Breast epithelium (tissue), 4 donors: ENCODE results near the gene RABGEF1. TPM values are rescaled to one million over a fixed set of nuclear protein-coding genes. Genes with fewer than 3 reads are reported as not detected.
"Not testable (repeated sequence)": the region's sequence is repeated elsewhere in the genome, so short reads cannot be mapped to it uniquely, and the experiment has no call there.

Source experiments
- DNase-seq, 2 donors: peaks; one replicate each; pipeline ENCODE4 v3.0.0-alpha.2; 2019; ENCODE audit warnings: low spot score in 2 of 2
- H3K27ac ChIP-seq, 2 donors: fragments of 200-600 bp; sonication (generic) in 1 of 2; one replicate each; pipeline ENCODE4 v1.5.1; 2016 to 2019; ENCODE audit warnings: mild to moderate bottlenecking in 1 of 2
- H3K27me3 ChIP-seq, 2 donors: fragments of 200-600 bp; sonication (generic) in 1 of 2; one replicate each; pipeline versions ENCODE4 v1.5.1 to v1.6.0; 2017 to 2019; ENCODE audit warnings: control low read depth in 1 of 2, mild to moderate bottlenecking in 1 of 2
- H3K36me3 ChIP-seq: fragments of 200-600 bp; one replicate; pipeline ENCODE4 v1.5.1; 2019
- H3K4me1 ChIP-seq, 2 donors: fragments of 200-600 bp; sonication (generic); one replicate each; pipeline ENCODE4 v1.5.1; 2016 to 2019; ENCODE audit warnings: control low read depth in 1 of 2
- H3K4me3 ChIP-seq, 3 donors: fragments of 200-600 bp; sonication (generic); 1 replicate in 2 of 3; 2 replicates in 1 of 3; pipeline ENCODE4 v1.5.1; 2016 to 2019; ENCODE audit warnings: mild to moderate bottlenecking in 3 of 3, moderate library complexity in 2 of 3
- H3K9me3 ChIP-seq, 2 donors: fragments of 200-600 bp; sonication (generic) in 1 of 2; one replicate each; pipeline ENCODE4 v1.5.1; 2016 to 2019; ENCODE audit warnings: control low read depth in 1 of 2
- POLR2A ChIP-seq: fragments of 450-650 bp; IDR thresholded peaks from one replicate; pipeline ENCODE4 v1.6.1; 2016; ENCODE audit warnings: antibody characterized with exemption, mild to moderate bottlenecking, moderate library complexity
- POLR2AphosphoS5 ChIP-seq, 3 donors: sonication (generic); formaldehyde crosslinking; IDR thresholded peaks; one replicate each; pipeline ENCODE4 v1.6.1; 2017; ENCODE audit warnings: antibody characterized with exemption in 3 of 3
- intact Hi-C: fragments of 100-400 bp; cut with DNase I; formaldehyde crosslinking; loops from one replicate; pipeline ENCODE4 v1.15.1; 2023; ENCODE audit warnings: low total_unique reads
- total RNA-seq, 3 donors: library from RNA; depleted of rRNA; stranded (reverse); fragments of >200 nt; gene quantifications; one replicate each; pipeline ENCODE4 v1.1.0, GENCODE V29; 2016
- TF ChIP-seq, protein P1 (sequence below), 3 donors: fragments of 450-650 bp; IDR thresholded peaks; one replicate each; pipeline ENCODE4 v1.5.1; 2016 to 2017; ENCODE audit warnings: antibody characterized with exemption in 3 of 3, mild to moderate bottlenecking in 3 of 3, moderate library complexity in 3 of 3

The RABGEF1 gene
- total RNA-seq, 3 donors from 2014 or later: 33.4 to 44.9 (median 34.9) TPM

DNA sequence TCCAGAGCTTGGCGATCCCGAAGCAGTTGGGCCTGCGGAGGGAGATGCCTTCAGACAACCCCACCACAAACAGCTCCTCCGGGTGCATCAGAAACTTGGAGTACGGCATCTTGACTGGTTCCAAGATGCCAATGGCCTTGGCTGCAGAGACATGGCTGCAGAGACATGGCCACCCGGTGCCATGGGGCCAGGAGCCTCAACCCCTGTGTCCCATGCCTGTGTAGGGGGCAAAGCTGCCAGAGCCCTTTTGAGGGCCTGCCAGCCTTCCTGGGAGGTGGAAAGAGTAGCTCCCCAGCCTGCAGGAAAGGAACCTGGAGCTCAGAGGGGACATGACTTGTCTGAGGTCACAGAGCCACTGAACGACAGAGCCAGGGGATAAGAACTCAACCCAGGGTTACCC, 83.5 kb downstream of the RABGEF1 start:
- intact Hi-C loops: no loop called here
- Histone ChIP-seq H3K4me1 (no peaks in the 10 kb centered on the region), H3K4me3 (no peak overlapping the region), H3K27me3 (no peaks in the 10 kb centered on the region), H3K27ac (no peak overlapping the region), H3K9me3 (peaks cover 0 to 4% of the 10 kb centered on the region in 2 donors), H3K36me3 (no peaks in the 10 kb centered on the region)
- TF ChIP-seq, protein P1, sequence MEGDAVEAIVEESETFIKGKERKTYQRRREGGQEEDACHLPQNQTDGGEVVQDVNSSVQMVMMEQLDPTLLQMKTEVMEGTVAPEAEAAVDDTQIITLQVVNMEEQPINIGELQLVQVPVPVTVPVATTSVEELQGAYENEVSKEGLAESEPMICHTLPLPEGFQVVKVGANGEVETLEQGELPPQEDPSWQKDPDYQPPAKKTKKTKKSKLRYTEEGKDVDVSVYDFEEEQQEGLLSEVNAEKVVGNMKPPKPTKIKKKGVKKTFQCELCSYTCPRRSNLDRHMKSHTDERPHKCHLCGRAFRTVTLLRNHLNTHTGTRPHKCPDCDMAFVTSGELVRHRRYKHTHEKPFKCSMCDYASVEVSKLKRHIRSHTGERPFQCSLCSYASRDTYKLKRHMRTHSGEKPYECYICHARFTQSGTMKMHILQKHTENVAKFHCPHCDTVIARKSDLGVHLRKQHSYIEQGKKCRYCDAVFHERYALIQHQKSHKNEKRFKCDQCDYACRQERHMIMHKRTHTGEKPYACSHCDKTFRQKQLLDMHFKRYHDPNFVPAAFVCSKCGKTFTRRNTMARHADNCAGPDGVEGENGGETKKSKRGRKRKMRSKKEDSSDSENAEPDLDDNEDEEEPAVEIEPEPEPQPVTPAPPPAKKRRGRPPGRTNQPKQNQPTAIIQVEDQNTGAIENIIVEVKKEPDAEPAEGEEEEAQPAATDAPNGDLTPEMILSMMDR (IDR thresholded peaks at IDR 0.05): no peak
- TF ChIP-seq POLR2A: no peak
- no peak for TF ChIP-seq POLR2AphosphoS5 (IDR thresholded peaks at IDR 0.05)
- no peak for DNase-seq

DNA sequence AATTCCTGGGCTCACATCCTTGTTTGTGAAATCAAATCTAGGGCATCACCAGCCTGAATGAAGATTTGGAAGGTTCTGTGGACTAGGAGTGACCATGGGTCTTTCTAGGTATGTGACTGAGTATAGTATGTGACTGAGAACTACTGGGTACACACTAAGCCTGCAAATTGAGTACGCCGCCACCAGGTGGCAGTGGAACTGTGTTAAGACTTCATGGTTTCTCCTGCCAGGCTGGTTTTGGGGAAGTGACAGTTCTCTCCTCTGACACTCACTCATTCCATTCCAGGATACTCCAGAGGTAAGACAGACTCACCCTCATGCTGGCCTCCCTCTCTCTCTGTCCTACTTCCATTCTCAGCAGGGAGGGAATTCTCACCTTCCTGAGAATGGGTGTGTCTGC, 85.0 kb downstream of the RABGEF1 start:
- intact Hi-C loops, H3K27me3 ChIP-seq, H3K36me3 ChIP-seq, H3K4me3 ChIP-seq, H3K4me1 ChIP-seq, DNase-seq, H3K9me3 ChIP-seq, H3K27ac ChIP-seq: not testable (repeated sequence)

DNA sequence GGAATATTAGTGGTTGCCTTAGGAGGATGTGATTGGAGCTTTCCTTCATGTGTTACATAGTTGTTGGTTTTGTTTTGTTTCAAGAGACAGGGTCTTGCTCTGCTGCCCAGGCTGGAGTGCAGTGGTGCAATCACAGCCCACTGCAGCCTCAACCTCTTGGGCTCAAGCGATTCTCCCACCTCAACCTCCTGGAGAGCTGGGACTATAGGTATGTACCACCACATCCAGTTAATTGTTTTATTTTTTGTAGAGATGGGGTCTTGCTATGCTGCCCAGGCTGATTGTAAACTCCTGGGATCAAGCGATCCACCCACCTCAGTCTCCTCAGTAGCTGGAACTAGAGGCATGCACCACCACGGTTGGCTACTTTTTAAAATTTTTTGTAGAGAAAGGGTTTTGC, 86.1 kb downstream of the RABGEF1 start:
- Histone ChIP-seq H3K27me3 (no peaks in the 10 kb centered on the region), H3K4me1 (no peaks in the 10 kb centered on the region), H3K27ac (no peak overlapping the region), H3K9me3 (peaks cover 0 to 4% of the 10 kb centered on the region in 2 donors), H3K4me3 (no peak overlapping the region), H3K36me3 (no peaks in the 10 kb centered on the region)
- intact Hi-C loops: no loop called here
- DNase-seq: no peak
- TF ChIP-seq, protein P1 (IDR thresholded peaks at IDR 0.05): no peak
- TF ChIP-seq POLR2AphosphoS5 (IDR thresholded peaks at IDR 0.05): no peak
- no peak for TF ChIP-seq POLR2A

DNA sequence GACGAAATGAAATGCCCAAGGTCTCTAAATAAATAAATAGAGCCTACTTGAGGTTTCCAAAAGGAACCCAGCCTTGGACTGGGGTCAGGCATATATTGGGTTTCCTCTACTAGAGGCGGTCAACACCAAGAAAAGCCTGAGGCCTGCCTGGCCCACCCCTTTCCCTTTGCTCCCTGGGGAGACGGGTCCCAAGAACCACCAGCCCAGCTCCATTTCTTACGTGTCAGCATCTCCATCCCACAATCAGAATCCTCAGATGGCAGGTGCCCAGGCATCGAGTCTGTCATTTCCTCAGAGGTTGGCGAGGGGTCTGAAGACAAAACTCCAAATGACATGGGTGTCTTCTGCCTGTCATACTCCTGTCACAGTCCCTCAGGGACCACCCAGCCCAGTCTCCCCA, 90.4 kb downstream of the RABGEF1 start:
- H3K4me1 ChIP-seq, H3K27ac ChIP-seq, H3K36me3 ChIP-seq, intact Hi-C loops, H3K27me3 ChIP-seq, DNase-seq, H3K9me3 ChIP-seq, H3K4me3 ChIP-seq: not testable (repeated sequence)

DNA sequence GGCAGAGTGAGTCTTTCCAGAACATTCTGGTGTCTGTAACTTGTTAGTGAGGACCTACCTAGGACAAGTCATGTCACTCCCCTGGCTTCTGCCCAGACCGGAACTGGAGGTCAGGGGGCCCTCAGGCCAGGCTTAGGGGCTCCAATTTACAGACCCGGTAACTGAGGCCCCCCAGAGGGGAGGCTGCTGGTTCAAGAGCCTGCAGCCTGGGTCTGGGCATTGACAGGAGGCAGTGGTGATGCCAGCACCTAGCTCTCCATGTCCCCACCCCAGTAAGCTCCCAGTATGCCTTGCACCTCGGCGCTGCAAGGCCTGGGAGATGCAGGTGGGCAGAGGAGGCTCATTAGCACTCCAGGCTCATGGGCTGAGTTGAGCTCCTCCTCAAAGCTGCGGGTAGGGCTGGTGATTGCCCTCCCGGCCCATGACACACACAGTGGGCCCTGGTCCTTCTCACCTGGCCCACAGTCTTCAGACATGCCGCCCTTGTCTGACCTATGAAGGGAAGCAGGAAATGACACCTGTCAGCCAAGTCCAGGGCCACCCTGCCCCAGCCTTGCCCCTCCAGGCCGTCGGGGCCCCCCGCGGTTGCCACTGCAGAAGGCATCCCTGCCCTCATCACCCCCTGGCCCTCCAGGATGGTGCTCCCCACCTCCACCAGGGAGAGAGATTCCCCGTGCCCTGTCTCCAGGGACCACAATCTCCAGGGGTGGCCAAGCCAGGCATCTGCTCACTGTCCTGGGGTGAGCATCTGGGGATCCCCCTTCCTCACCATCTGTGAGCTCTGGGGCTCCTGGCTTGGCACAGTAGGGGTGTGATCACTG, 92.2 kb downstream of the RABGEF1 start:
- no peak overlapping the region for H3K27ac ChIP-seq
- no peaks in the 10 kb centered on the region for H3K36me3 ChIP-seq
- intact Hi-C loops: no loop called here
- TF ChIP-seq, protein P1 (IDR thresholded peaks at IDR 0.05): no peak
- TF ChIP-seq POLR2AphosphoS5 (IDR thresholded peaks at IDR 0.05): no peak
- no peak for TF ChIP-seq POLR2A
- no peaks in the 10 kb centered on the region for H3K9me3 ChIP-seq
- H3K4me3 ChIP-seq: no peak overlapping the region
- no peaks in the 10 kb centered on the region for H3K27me3 ChIP-seq
- H3K4me1 ChIP-seq: no peaks in the 10 kb centered on the region
- no peak for DNase-seq

DNA sequence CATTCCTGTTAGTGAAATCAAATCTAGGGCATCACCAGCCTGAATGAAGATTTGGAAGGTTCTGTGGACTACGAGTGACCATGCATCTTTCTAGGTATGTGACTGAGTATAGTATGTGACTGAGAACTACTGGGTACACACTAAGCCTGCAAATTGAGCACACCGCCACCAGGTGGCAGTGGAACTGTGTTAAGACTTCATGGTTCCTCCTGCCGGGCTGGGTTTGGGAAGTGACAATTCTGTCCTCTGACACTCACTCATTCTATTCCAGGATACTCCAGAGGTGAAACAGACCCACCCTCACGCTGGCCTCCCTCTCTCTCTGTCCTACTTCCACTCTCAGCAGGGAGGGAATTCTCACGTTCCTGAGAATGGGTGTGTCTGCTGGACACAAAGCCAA, 96.5 kb downstream of the RABGEF1 start:
- DNase-seq: no peak
- H3K9me3 ChIP-seq: no peaks in the 10 kb centered on the region
- H3K4me1 ChIP-seq: no peaks in the 10 kb centered on the region
- H3K36me3 ChIP-seq: no peaks in the 10 kb centered on the region
- TF ChIP-seq POLR2AphosphoS5 (IDR thresholded peaks at IDR 0.05): no peak
- TF ChIP-seq, protein P1 (IDR thresholded peaks at IDR 0.05): no peak
- TF ChIP-seq POLR2A: no peak
- H3K4me3 ChIP-seq: no peak overlapping the region
- H3K27me3 ChIP-seq: no peaks in the 10 kb centered on the region
- H3K27ac ChIP-seq: no peak overlapping the region
- intact Hi-C loops: no loop called here
